Caco-2 (cell line): ENCODE measurements around the gene SLC25A5. TPM values are rescaled to one million over a fixed set of nuclear protein-coding genes. Genes with fewer than 3 reads are reported as not detected.
"Not testable (repeated sequence)": the region's sequence is repeated elsewhere in the genome, so short reads cannot be mapped to it uniquely, and the experiment has no call there.

Experiments
- BruUV-seq: library from RNA; stranded (reverse); fragments of 400-500 nt; replicated peaks from 2 replicates; lab custom pipeline; 2021; lab: Mats Ljungman, UMichigan
- CTCF ChIA-PET: fragments of 300-600 bp; sonication (Branson Sonifier 250); formaldehyde crosslinking; loops from one replicate; lab custom pipeline; 2022; ENCODE audit warnings: antibody characterized with exemption; lab: Charles Lee
- POLR2A ChIA-PET: fragments of 300-600 bp; sonication (Branson Sonifier 250); formaldehyde crosslinking; loops from one replicate; lab custom pipeline; 2022; ENCODE audit warnings: antibody characterized with exemption; lab: Charles Lee
- DNase-seq, 2 experiments: peaks; one replicate each; pipeline versions ENCODE4 v3.0.0 to v3.0.0-alpha.2; 2020 to 2022
- H3K27me3 ChIP-seq: replicated peaks from 2 replicates; pipeline ENCODE4 v1.6.0; 2011; ENCODE audit warnings: low read length; ENCODE audit not compliant: control insufficient read depth, insufficient read depth
- H3K36me3 ChIP-seq: 2 replicates; pipeline ENCODE4 v1.5.1; 2011; ENCODE audit warnings: low read length; ENCODE audit not compliant: control insufficient read depth, insufficient read depth
- H3K4me1 ChIP-seq: fragments of 250-450 bp; sonication (Bioruptor Pico); 2 replicates; pipeline ENCODE4 v1.5.1; 2020; ENCODE audit warnings: mild to moderate bottlenecking
- H3K4me3 ChIP-seq: 2 replicates; pipeline ENCODE4 v1.5.1; 2011; ENCODE audit warnings: low read depth, mild to moderate bottlenecking, control low read depth, low read length
- H3K9me3 ChIP-seq: fragments of 250-450 bp; sonication (Bioruptor Pico); 2 replicates; pipeline ENCODE4 v1.5.1; 2020; ENCODE audit warnings: mild to moderate bottlenecking, moderate library complexity
- H3K27ac Mint-ChIP-seq: one replicate; pipeline ENCODE4 v1.8.0; 2022; ENCODE audit warnings: mixed read lengths; ENCODE audit not compliant: unreplicated experiment
- H3K27me3 Mint-ChIP-seq: one replicate; pipeline ENCODE4 v1.8.0; 2022; ENCODE audit warnings: mixed read lengths; ENCODE audit not compliant: insufficient read depth, unreplicated experiment
- H3K36me3 Mint-ChIP-seq: one replicate; pipeline ENCODE4 v1.8.0; 2022; ENCODE audit warnings: mild to moderate bottlenecking, mixed read lengths; ENCODE audit not compliant: insufficient read depth, unreplicated experiment
- H3K4me1 Mint-ChIP-seq: one replicate; pipeline ENCODE4 v1.8.0; 2022; ENCODE audit warnings: low read depth, mixed read lengths; ENCODE audit not compliant: unreplicated experiment
- H3K4me3 Mint-ChIP-seq: one replicate; pipeline ENCODE4 v1.8.0; 2022; ENCODE audit warnings: mild to moderate bottlenecking, moderate library complexity, mixed read lengths; ENCODE audit not compliant: unreplicated experiment
- H3K9me3 Mint-ChIP-seq: one replicate; pipeline ENCODE4 v1.8.0; 2022; ENCODE audit warnings: mixed read lengths; ENCODE audit not compliant: unreplicated experiment
- CTCF ChIP-seq, 2 experiments: fragments of 200-600 bp in 1 of 2; IDR thresholded peaks; 1 replicate in 1 of 2; 2 replicates in 1 of 2; pipeline versions ENCODE4 v1.5.1 to v1.8.0; 2011 to 2022; ENCODE audit warnings: antibody characterized with exemption in 1 of 2, control low read depth in 1 of 2, inconsistent platforms in 1 of 2, low read depth in 1 of 2, low read length in 1 of 2, mild to moderate bottlenecking in 1 of 2, moderate library complexity in 1 of 2; ENCODE audit not compliant: insufficient read depth in 1 of 2, severe bottlenecking in 1 of 2, unreplicated experiment in 1 of 2
- intact Hi-C: fragments of 100-400 bp; cut with micrococcal nuclease; formaldehyde crosslinking; loops from one replicate; pipeline ENCODE4 v1.10.0; 2022; ENCODE audit not compliant: unreplicated experiment
- total RNA-seq: library from RNA; stranded (reverse); gene quantifications from 2 replicates; pipeline ENCODE4 v1.2.3, GENCODE V29; 2022

SLC25A5 gene
- total RNA-seq, 1 experiment from 2014 or later: 416 TPM

GRCh38 chrX:119486745-119487144 lies 18.5 kb downstream of the SLC25A5 start:
- no peaks in the 10 kb centered on the region for H3K9me3 ChIP-seq
- Mint-ChIP-seq H3K36me3 (peaks cover 7% of the 10 kb centered on the region), H3K27ac (no peak overlapping the region), H3K9me3 (no peaks in the 10 kb centered on the region), H3K4me3 (no peak overlapping the region), H3K27me3 (no peaks in the 10 kb centered on the region), H3K4me1 (no peaks in the 10 kb centered on the region)
- POLR2A ChIA-PET: no interaction called here
- CTCF ChIA-PET: interaction anchor here (1.5 to 1.6 kb wide), 2 partner anchors 9 to 26 kb away, joined by 5 to 6 read pairs; no protein-coding TSS in a partner anchor
- H3K36me3 ChIP-seq: no peaks in the 10 kb centered on the region
- no peaks in the 10 kb centered on the region for H3K4me1 ChIP-seq
- H3K4me3 ChIP-seq: no peak overlapping the region
- no peak for DNase-seq
- no peak for TF ChIP-seq CTCF (IDR thresholded peaks at IDR 0.05; ENCODE audit: insufficient read depth in 1 of 2, low read depth in 1 of 2, low read length in 1 of 2, severe bottlenecking in 1 of 2, unreplicated experiment in 1 of 2)
- BruUV-seq: no TSS peak
- intact Hi-C loops: no loop called here
- no peaks in the 10 kb centered on the region for H3K27me3 ChIP-seq

- H3K27ac Mint-ChIP-seq, H3K27me3 Mint-ChIP-seq, DNase-seq, H3K9me3 Mint-ChIP-seq, H3K4me1 Mint-ChIP-seq, H3K36me3 ChIP-seq, H3K4me3 Mint-ChIP-seq, H3K27me3 ChIP-seq, H3K9me3 ChIP-seq, POLR2A ChIA-PET, H3K4me3 ChIP-seq, H3K36me3 Mint-ChIP-seq, BruUV-seq, H3K4me1 ChIP-seq: not testable (repeated sequence)
- intact Hi-C loops: loop anchor here (1.0 kb wide), 1 partner anchor 25 kb away; no protein-coding TSS in a partner anchor
- CTCF ChIA-PET: interaction anchor here (1.5 to 1.6 kb wide), 2 partner anchors 10 to 25 kb away, joined by 5 to 6 read pairs; no protein-coding TSS in a partner anchor
Observed at GRCh38 chrX:119487766-119488165, 19.5 kb downstream of the SLC25A5 start.

GRCh38 chrX:119488749-119489148 lies 20.5 kb downstream of the SLC25A5 start:
- H3K9me3 ChIP-seq: no peaks in the 10 kb centered on the region
- DNase-seq: peak; percentile 53
- H3K4me1 Mint-ChIP-seq: no peaks in the 10 kb centered on the region
- ChIA-PET CTCF (interaction anchor here (1.8 kb wide), 1 partner anchor 24 kb away, joined by 12 read pairs; no protein-coding TSS in a partner anchor), POLR2A (no interaction called here)
- no peaks in the 10 kb centered on the region for H3K9me3 Mint-ChIP-seq
- no peaks in the 10 kb centered on the region for H3K36me3 Mint-ChIP-seq
- no peak overlapping the region for H3K4me3 ChIP-seq
- no peaks in the 10 kb centered on the region for H3K36me3 ChIP-seq
- H3K27ac Mint-ChIP-seq: no peak overlapping the region
- no peaks in the 10 kb centered on the region for H3K27me3 ChIP-seq
- BruUV-seq: no TSS peak
- TF ChIP-seq CTCF (IDR thresholded peaks at IDR 0.05; ENCODE audit: insufficient read depth in 1 of 2, low read depth in 1 of 2, low read length in 1 of 2, severe bottlenecking in 1 of 2, unreplicated experiment in 1 of 2): peak; percentile 40 to 55
- H3K4me1 ChIP-seq: no peaks in the 10 kb centered on the region
- no peak overlapping the region for H3K4me3 Mint-ChIP-seq
- intact Hi-C loops: loop anchor here (1.0 kb wide), 1 partner anchor 24 kb away; no protein-coding TSS in a partner anchor
- no peaks in the 10 kb centered on the region for H3K27me3 Mint-ChIP-seq
